Hepatocyte (in vitro differentiated cells): ENCODE results near the gene PIK3R1.

Source experiments
- EZH2phosphoT487 ChIP-seq: fragments of 200-600 bp; sonication (generic); IDR thresholded peaks from one replicate; pipeline ENCODE4 v1.6.1; 2018; ENCODE audit warnings: antibody characterized with exemption, mild to moderate bottlenecking, low read depth, moderate library complexity; ENCODE audit not compliant: unreplicated experiment, severe bottlenecking
- TF ChIP-seq, protein P1 (sequence below): fragments of 200-600 bp; sonication (generic); IDR thresholded peaks from 2 replicates; pipeline ENCODE4 v1.5.1; 2016; ENCODE audit warnings: antibody characterized with exemption, mild to moderate bottlenecking; ENCODE audit not compliant: poor library complexity

DNA sequence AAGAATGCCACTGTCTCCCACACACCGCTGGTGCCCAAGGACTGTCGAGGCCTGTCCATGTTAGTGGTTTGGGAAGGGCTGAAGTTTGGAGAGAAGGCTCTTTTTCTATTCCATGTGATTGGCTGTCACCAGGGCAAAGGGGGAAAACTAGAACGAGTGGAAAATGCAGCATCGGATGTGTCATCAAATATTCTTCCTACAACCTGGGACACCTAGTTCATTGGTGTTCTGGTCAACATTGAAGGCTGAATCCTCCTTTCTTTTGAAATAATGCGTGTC lies 53.2 kb downstream of the PIK3R1 start:
- TF ChIP-seq EZH2phosphoT487 = no peak
- TF ChIP-seq, protein P1, sequence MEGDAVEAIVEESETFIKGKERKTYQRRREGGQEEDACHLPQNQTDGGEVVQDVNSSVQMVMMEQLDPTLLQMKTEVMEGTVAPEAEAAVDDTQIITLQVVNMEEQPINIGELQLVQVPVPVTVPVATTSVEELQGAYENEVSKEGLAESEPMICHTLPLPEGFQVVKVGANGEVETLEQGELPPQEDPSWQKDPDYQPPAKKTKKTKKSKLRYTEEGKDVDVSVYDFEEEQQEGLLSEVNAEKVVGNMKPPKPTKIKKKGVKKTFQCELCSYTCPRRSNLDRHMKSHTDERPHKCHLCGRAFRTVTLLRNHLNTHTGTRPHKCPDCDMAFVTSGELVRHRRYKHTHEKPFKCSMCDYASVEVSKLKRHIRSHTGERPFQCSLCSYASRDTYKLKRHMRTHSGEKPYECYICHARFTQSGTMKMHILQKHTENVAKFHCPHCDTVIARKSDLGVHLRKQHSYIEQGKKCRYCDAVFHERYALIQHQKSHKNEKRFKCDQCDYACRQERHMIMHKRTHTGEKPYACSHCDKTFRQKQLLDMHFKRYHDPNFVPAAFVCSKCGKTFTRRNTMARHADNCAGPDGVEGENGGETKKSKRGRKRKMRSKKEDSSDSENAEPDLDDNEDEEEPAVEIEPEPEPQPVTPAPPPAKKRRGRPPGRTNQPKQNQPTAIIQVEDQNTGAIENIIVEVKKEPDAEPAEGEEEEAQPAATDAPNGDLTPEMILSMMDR = no peak
